Ishikawa (cell line): ENCODE measurements around the gene PIP4P1.
A peak's percentile ranks its signal among the peaks of the same experiment; 100 is the strongest.

ENCODE experiments used
- EP300 ChIP-seq: IDR thresholded peaks from 2 replicates; pipeline ENCODE4 v1.6.1; 2012; ENCODE audit warnings: borderline replicate concordance
- FOXM1 ChIP-seq: IDR thresholded peaks from 2 replicates; pipeline ENCODE4 v1.6.1; 2012; ENCODE audit warnings: low read depth, borderline replicate concordance
- NFIC ChIP-seq: IDR thresholded peaks from 2 replicates; pipeline ENCODE4 v1.6.1; 2012
- RAD21 ChIP-seq: IDR thresholded peaks from 2 replicates; pipeline ENCODE4 v1.6.1; 2012; ENCODE audit warnings: low read depth
- TAF1 ChIP-seq: IDR thresholded peaks from 2 replicates; pipeline ENCODE4 v1.6.1; 2012; ENCODE audit warnings: low read depth, mild to moderate bottlenecking
- TCF12 ChIP-seq: IDR thresholded peaks from 2 replicates; pipeline ENCODE4 v1.6.1; 2012; ENCODE audit warnings: low read depth
- TEAD4 ChIP-seq: IDR thresholded peaks from 2 replicates; pipeline ENCODE4 v1.6.1; 2012
- YY1 ChIP-seq: IDR thresholded peaks from 2 replicates; pipeline ENCODE4 v1.6.1; 2012; ENCODE audit warnings: low read depth
- ZBTB7A ChIP-seq: IDR thresholded peaks from 2 replicates; pipeline ENCODE4 v1.6.1; 2012; ENCODE audit warnings: low read depth
- TF ChIP-seq, protein P1 (sequence below): IDR thresholded peaks from 2 replicates; pipeline ENCODE4 v1.6.1; 2012
- TF ChIP-seq, protein P2 (sequence below): IDR thresholded peaks from 2 replicates; pipeline ENCODE4 v1.6.1; 2012
- TF ChIP-seq, protein P3 (sequence below): IDR thresholded peaks from 2 replicates; pipeline ENCODE4 v1.6.1; 2012; ENCODE audit warnings: low read depth, mild to moderate bottlenecking

DNA sequence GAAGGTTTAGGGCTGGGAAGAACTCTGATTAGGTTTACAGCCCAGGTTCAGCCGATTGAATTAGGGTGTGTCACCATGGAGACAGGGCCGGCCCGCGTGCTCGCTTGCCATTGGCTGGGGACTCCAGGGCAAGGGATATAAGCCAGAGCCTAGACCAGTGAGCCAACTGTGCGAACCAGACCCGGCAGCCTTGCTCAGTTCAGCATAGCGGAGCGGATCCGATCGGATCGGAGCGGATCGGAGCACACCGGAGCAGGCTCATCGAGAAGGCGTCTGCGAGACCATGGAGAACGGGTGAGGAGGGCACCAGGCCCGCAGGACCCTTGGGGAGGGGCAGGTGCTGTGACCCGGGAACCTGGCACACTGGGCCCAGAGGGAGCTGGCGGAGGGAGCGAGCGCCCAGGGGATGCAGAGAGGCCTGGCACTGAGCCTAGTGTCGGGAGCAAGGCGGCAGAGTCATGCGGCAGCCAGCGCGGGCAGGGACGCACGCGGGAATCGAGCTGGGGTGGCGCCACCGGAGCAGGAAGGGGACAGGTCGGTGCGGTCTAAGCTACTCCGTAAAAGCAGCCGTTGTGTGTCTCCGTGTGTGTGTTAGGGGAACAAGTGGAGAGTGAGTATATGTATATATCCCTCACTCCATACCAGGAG, 8.1 kb upstream of the PIP4P1 start, which contains the start of gene PNP:
- TF ChIP-seq, protein P1, sequence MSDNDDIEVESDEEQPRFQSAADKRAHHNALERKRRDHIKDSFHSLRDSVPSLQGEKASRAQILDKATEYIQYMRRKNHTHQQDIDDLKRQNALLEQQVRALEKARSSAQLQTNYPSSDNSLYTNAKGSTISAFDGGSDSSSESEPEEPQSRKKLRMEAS = peak; percentile 69
- no peak for TF ChIP-seq ZBTB7A
- TF ChIP-seq, protein P2, sequence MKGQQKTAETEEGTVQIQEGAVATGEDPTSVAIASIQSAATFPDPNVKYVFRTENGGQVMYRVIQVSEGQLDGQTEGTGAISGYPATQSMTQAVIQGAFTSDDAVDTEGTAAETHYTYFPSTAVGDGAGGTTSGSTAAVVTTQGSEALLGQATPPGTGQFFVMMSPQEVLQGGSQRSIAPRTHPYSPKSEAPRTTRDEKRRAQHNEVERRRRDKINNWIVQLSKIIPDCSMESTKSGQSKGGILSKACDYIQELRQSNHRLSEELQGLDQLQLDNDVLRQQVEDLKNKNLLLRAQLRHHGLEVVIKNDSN = 0 out of 2 replicates have a peak, but pooled peaks have one; percentile 4
- no peak for TF ChIP-seq FOXM1
- no peak for TF ChIP-seq RAD21
- TF ChIP-seq YY1 = peak; percentile 30; the same call in 1 of the 2 replicates
- TF ChIP-seq, protein P3, sequence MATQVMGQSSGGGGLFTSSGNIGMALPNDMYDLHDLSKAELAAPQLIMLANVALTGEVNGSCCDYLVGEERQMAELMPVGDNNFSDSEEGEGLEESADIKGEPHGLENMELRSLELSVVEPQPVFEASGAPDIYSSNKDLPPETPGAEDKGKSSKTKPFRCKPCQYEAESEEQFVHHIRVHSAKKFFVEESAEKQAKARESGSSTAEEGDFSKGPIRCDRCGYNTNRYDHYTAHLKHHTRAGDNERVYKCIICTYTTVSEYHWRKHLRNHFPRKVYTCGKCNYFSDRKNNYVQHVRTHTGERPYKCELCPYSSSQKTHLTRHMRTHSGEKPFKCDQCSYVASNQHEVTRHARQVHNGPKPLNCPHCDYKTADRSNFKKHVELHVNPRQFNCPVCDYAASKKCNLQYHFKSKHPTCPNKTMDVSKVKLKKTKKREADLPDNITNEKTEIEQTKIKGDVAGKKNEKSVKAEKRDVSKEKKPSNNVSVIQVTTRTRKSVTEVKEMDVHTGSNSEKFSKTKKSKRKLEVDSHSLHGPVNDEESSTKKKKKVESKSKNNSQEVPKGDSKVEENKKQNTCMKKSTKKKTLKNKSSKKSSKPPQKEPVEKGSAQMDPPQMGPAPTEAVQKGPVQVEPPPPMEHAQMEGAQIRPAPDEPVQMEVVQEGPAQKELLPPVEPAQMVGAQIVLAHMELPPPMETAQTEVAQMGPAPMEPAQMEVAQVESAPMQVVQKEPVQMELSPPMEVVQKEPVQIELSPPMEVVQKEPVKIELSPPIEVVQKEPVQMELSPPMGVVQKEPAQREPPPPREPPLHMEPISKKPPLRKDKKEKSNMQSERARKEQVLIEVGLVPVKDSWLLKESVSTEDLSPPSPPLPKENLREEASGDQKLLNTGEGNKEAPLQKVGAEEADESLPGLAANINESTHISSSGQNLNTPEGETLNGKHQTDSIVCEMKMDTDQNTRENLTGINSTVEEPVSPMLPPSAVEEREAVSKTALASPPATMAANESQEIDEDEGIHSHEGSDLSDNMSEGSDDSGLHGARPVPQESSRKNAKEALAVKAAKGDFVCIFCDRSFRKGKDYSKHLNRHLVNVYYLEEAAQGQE = no peak
- TF ChIP-seq TAF1 = peak; percentile 70
- TF ChIP-seq NFIC = peak; percentile 78
- no peak for TF ChIP-seq EP300
- peak; percentile 27; the same call in 1 of the 2 replicates for TF ChIP-seq TCF12
- no peak for TF ChIP-seq TEAD4
